Hepatocyte (in vitro differentiated cells): ENCODE measurements around the gene ADGRL1. TPM values are rescaled to one million over a fixed set of nuclear protein-coding genes. Genes with fewer than 3 reads are reported as not detected.

Source experiments
- DNase-seq: peaks from one replicate; pipeline ENCODE4 v3.0.0-alpha.2; 2016; ENCODE audit warnings: low spot score
- H2AFZ ChIP-seq: fragments of 200-600 bp; sonication (generic); 2 replicates; pipeline ENCODE4 v1.6.0; 2016; ENCODE audit warnings: antibody characterized with exemption, mild to moderate bottlenecking
- H3K27ac ChIP-seq: fragments of 200-600 bp; sonication (generic); 2 replicates; pipeline ENCODE4 v1.5.1; 2016; ENCODE audit warnings: mild to moderate bottlenecking
- H3K27me3 ChIP-seq: fragments of 200-600 bp; sonication (generic); 2 replicates; pipeline ENCODE4 v1.6.1; 2016
- H3K36me3 ChIP-seq: fragments of 200-600 bp; sonication (generic); replicated peaks from 2 replicates; pipeline ENCODE4 v1.5.1; 2016; ENCODE audit warnings: low read depth; ENCODE audit not compliant: insufficient read depth
- H3K4me1 ChIP-seq: fragments of 200-600 bp; sonication (generic); 2 replicates; pipeline ENCODE4 v1.5.1; 2016; ENCODE audit warnings: mild to moderate bottlenecking, moderate library complexity; ENCODE audit not compliant: insufficient read depth
- H3K4me2 ChIP-seq: fragments of 200-600 bp; sonication (generic); 2 replicates; pipeline ENCODE4 v1.6.0; 2016
- H3K4me3 ChIP-seq: fragments of 200-600 bp; sonication (generic); 2 replicates; pipeline ENCODE4 v1.5.1; 2016; ENCODE audit warnings: mild to moderate bottlenecking
- H3K79me2 ChIP-seq: fragments of 200-600 bp; sonication (generic); 2 replicates; pipeline ENCODE4 v1.6.0; 2017; ENCODE audit warnings: mild to moderate bottlenecking
- H3K9me2 ChIP-seq: fragments of 200-600 bp; sonication (generic); replicated peaks from 2 replicates; pipeline ENCODE4 v1.6.0; 2017; ENCODE audit warnings: mild to moderate bottlenecking; ENCODE audit not compliant: insufficient read depth
- H3K9me3 ChIP-seq: fragments of 200-600 bp; sonication (generic); 2 replicates; pipeline ENCODE4 v1.5.1; 2016; ENCODE audit warnings: low read depth, mild to moderate bottlenecking
- H4K20me1 ChIP-seq: fragments of 200-600 bp; sonication (generic); 2 replicates; pipeline ENCODE4 v1.6.0; 2016; ENCODE audit warnings: mild to moderate bottlenecking; ENCODE audit not compliant: insufficient read depth, poor library complexity, severe bottlenecking
- CTCF ChIP-seq: fragments of 200-600 bp; sonication (generic); IDR thresholded peaks from 2 replicates; pipeline ENCODE4 v1.5.1; 2016; ENCODE audit warnings: antibody characterized with exemption, mild to moderate bottlenecking; ENCODE audit not compliant: poor library complexity
- EZH2 ChIP-seq: fragments of 200-600 bp; sonication (generic); IDR thresholded peaks from 2 replicates; pipeline ENCODE4 v1.6.1; 2016; ENCODE audit warnings: antibody characterized with exemption, mild to moderate bottlenecking, borderline replicate concordance
- EZH2phosphoT487 ChIP-seq: fragments of 200-600 bp; sonication (generic); IDR thresholded peaks from one replicate; pipeline ENCODE4 v1.6.1; 2018; ENCODE audit warnings: antibody characterized with exemption, mild to moderate bottlenecking, low read depth, moderate library complexity; ENCODE audit not compliant: unreplicated experiment, severe bottlenecking
- WGBS: methylation state at CpG from one replicate; pipeline ENCODE4 v1.1.6; 2016; ENCODE audit warnings: low lambda C conversion rate; ENCODE audit errors: missing lambda C conversion rate; 5-methylcytosine and 5-hydroxymethylcytosine counted together
- polyA plus RNA-seq: library from polyadenylated mRNA; unstranded; fragments of >200 nt; fragmentation: Nextera tagmentation; extraction: Ambion mirVana; gene quantifications from 2 replicates; pipeline ENCODE4 v1.2.1, GENCODE V29; 2016
- total RNA-seq: library from RNA; depleted of rRNA; stranded (reverse); fragments of >200 nt; gene quantifications from 2 replicates; pipeline ENCODE4 v1.2.3, GENCODE V29; 2014

The ADGRL1 gene
- total and polyA plus RNA-seq, 2 experiments from 2014 or later: 11.5 to 11.9 TPM

- H3K36me3 ChIP-seq: no peaks in the 10 kb centered on the region
- no peak for DNase-seq
- TF ChIP-seq CTCF (no peak), EZH2 (no peak), EZH2phosphoT487 (no peak)
- 86% methylated on average over 19 of the region's 20 CpGs for WGBS
- peak overlapping the region; percentile 29 for H3K4me2 ChIP-seq
- no peaks in the 10 kb centered on the region for H3K9me2 ChIP-seq
- no peaks in the 10 kb centered on the region for H4K20me1 ChIP-seq
- H2AFZ ChIP-seq: no peak overlapping the region
- H3K79me2 ChIP-seq: no peaks in the 10 kb centered on the region
- no peaks in the 10 kb centered on the region for H3K27me3 ChIP-seq
- no peaks in the 10 kb centered on the region for H3K9me3 ChIP-seq
- peaks cover 17% of the 10 kb centered on the region for H3K4me1 ChIP-seq
- H3K27ac ChIP-seq: peak overlapping the region; percentile 73
- H3K4me3 ChIP-seq: no peak overlapping the region
These were observed 39.8 kb downstream of the ADGRL1 start for GRCh38 chr19:14165990-14166830.

- H3K36me3 ChIP-seq: no peaks in the 10 kb centered on the region
- no peak overlapping the region for H2AFZ ChIP-seq
- no peaks in the 10 kb centered on the region for H3K9me2 ChIP-seq
- no peaks in the 10 kb centered on the region for H3K9me3 ChIP-seq
- no peak for TF ChIP-seq CTCF
- TF ChIP-seq EZH2phosphoT487: no peak
- no peak for TF ChIP-seq EZH2
- H3K27me3 ChIP-seq: no peaks in the 10 kb centered on the region
- H3K4me3 ChIP-seq: no peak overlapping the region
- H4K20me1 ChIP-seq: no peaks in the 10 kb centered on the region
- H3K4me1 ChIP-seq: peaks cover 17% of the 10 kb centered on the region
- 90% methylated on average over 16 of the region's 16 CpGs for WGBS
- no peaks in the 10 kb centered on the region for H3K79me2 ChIP-seq
- peak overlapping the region; percentile 23 for H3K27ac ChIP-seq
- no peak overlapping the region for H3K4me2 ChIP-seq
- DNase-seq: no peak
These were observed 41.1 kb downstream of the ADGRL1 start for GRCh38 chr19:14164724-14165493.

GRCh38 chr19:14164082-14164481, 41.9 kb downstream of the ADGRL1 start:
- Histone ChIP-seq H3K9me3 (no peaks in the 10 kb centered on the region), H3K4me1 (peaks cover 17% of the 10 kb centered on the region), H3K27ac (no peak overlapping the region), H3K9me2 (no peaks in the 10 kb centered on the region), H3K4me2 (no peak overlapping the region), H4K20me1 (no peaks in the 10 kb centered on the region), H3K27me3 (no peaks in the 10 kb centered on the region), H3K4me3 (no peak overlapping the region), H3K79me2 (no peaks in the 10 kb centered on the region), H2AFZ (no peak overlapping the region), H3K36me3 (no peaks in the 10 kb centered on the region)
- no peak for DNase-seq
- TF ChIP-seq EZH2 (no peak), CTCF (no peak), EZH2phosphoT487 (no peak)
- WGBS: 79% methylated on average over 7 of the region's 11 CpGs
